Adrenal gland (tissue), 12 donors: ENCODE measurements around the gene SESN1. TPM values are rescaled to one million over a fixed set of nuclear protein-coding genes. Genes with fewer than 3 reads are reported as not detected.

Source experiments
- DNase-seq, 7 donors: peaks; one replicate each; pipeline ENCODE4 v3.0.0-alpha.2; 2019 to 2020
- H3K27ac ChIP-seq, 5 donors: fragments of 200-600 bp; sonication (generic) in 4 of 5; 1 replicate in 3 of 5; 2 replicates in 2 of 5; pipeline versions ENCODE4 v1.5.1 to v1.8.0; 2016 to 2020; ENCODE audit warnings: mild to moderate bottlenecking in 1 of 5
- H3K27me3 ChIP-seq: fragments of 200-600 bp; 2 replicates; pipeline ENCODE4 v1.8.0; 2021
- H3K36me3 ChIP-seq, 2 donors: fragments of 200-600 bp; replicated peaks in 1 of 2; 1 replicate in 1 of 2; 2 replicates in 1 of 2; pipeline versions ENCODE4 v1.5.1 to v1.8.0; 2018 to 2022
- H3K4me1 ChIP-seq, 2 donors: fragments of 200-600 bp; replicated peaks in 1 of 2; 1 replicate in 1 of 2; 2 replicates in 1 of 2; pipeline versions ENCODE4 v1.5.1 to v1.8.0; 2018 to 2021
- H3K4me3 ChIP-seq, 4 donors: fragments of 200-600 bp; sonication (generic) in 3 of 4; one replicate each; pipeline ENCODE4 v1.5.1; 2016 to 2018
- H3K9me3 ChIP-seq, 3 donors: fragments of 200-600 bp; sonication (generic) in 1 of 3; replicated peaks in 1 of 3; 1 replicate in 2 of 3; 2 replicates in 1 of 3; pipeline versions ENCODE4 v1.5.1 to v1.8.0; 2016 to 2021
- CTCF ChIP-seq, 6 experiments: fragments of 450-650 bp in 4 of 6; fragments of 200-600 bp in 2 of 6; sonication (generic) in 1 of 6; IDR thresholded peaks; 1 replicate in 5 of 6; 2 replicates in 1 of 6; pipeline versions ENCODE4 v1.5.1 to v1.8.0; 2016 to 2021; ENCODE audit warnings: antibody characterized with exemption in 6 of 6, mild to moderate bottlenecking in 2 of 6, moderate library complexity in 1 of 6
- POLR2A ChIP-seq, 2 donors: fragments of 450-650 bp; IDR thresholded peaks; one replicate each; pipeline ENCODE4 v1.6.1; 2017; ENCODE audit warnings: antibody characterized with exemption in 2 of 2, mild to moderate bottlenecking in 2 of 2, moderate library complexity in 1 of 2
- WGBS, 4 donors: extraction: QIAGEN DNeasy Blood & Tissue Kit in 2 of 4; methylation state at CpG; one replicate each; pipeline versions ENCODE4 v1.1.5 to v1.1.7; 2013 to 2017; 5-methylcytosine and 5-hydroxymethylcytosine counted together
- intact Hi-C, 2 donors: fragments of 100-400 bp; cut with DNase I; formaldehyde crosslinking; loops; one replicate each; pipeline versions ENCODE4 v1.14.1 to v1.15.0; 2022 to 2023
- polyA plus RNA-seq, 3 donors: library from polyadenylated mRNA; stranded (reverse); fragments of 200-250 nt in 2 of 3; fragments of 350-450 nt in 1 of 3; fragmentation: Illumina TruSeq in 1 of 3; extraction: RNeasy Lipid Tissue Mini Kit (QIAGEN cat#74804) in 1 of 3; gene quantifications; one replicate each; pipeline ENCODE4 v1.2.3, GENCODE V29; 2013 to 2014
- total RNA-seq, 9 donors: library from RNA; depleted of rRNA in 4 of 9; stranded (reverse); fragments of >200 nt in 4 of 9; fragments of 120-200 nt in 1 of 9; fragmentation: NEBNext Ultra II Directional in 1 of 9; extraction: Animal tissue kit (Norgen Biotek cat#: 25700) in 1 of 9; gene quantifications; one replicate each; pipeline versions ENCODE4 v1.1.0 to v1.2.4, GENCODE V29; 2013 to 2023
- donor health status: healthy with polysubstance abuse.
- donor health status: Bipolar disorder and iron deficiency.
- donor health status: DM: yes; HTN: yes; CAD: no.
- donor health status: DM: no; HTN: no; CAD: no.
- donor health status: DM: no; HTN: no; CAD: no.
- donor health status: DM: yes; HTN: yes; CAD: no.

The SESN1 gene
- total and polyA plus RNA-seq, 12 donors = 14.2 to 72.7 (median 42.5) TPM

DNA sequence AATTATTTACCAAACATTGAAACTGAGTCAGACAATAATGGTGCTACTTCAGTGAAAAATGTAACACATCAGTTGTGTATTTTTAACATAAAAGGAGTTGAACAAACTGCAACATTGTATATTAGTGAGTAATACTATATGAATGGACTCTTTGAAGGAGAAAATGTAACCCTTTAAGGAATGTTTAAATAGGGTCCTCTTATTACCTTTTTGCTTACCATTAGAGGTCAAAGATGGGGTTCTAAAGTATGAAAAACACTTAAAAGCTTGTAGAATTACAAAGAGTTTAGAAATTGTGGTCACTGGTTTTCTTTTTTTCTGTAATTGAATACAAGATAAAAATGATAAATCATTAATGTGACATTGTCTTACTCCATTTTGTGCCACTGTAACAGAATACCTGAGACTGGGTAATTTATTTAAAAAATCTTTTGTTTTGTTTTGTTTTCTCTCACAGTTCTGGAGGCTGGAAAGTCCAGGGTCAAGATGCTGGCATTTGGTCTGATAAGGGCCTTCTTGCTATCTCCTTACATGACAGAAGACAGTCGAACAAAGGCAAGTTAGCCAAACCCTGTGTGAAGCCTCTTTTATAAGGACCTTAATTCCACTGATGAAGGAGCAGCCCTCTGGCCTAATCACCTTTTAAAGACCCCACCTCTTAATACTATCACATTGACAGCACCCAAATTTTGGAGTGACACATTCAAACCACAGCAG, 43.2 kb downstream of the SESN1 start:
- 38 to 55% (median 47%) methylated on average over 1 of the region's 1 CpG for WGBS, 4 donors
- H3K36me3 ChIP-seq = no peaks in the 10 kb centered on the region
- H3K27ac ChIP-seq = no peak overlapping the region
- no peak for DNase-seq
- H3K4me3 ChIP-seq = no peak overlapping the region
- H3K9me3 ChIP-seq = no peaks in the 10 kb centered on the region
- TF ChIP-seq POLR2A (IDR thresholded peaks at IDR 0.05) = no peak
- TF ChIP-seq CTCF (IDR thresholded peaks at IDR 0.05) = no peak
- H3K4me1 ChIP-seq = peaks cover 0 to 36% of the 10 kb centered on the region in 2 donors
- H3K27me3 ChIP-seq = no peaks in the 10 kb centered on the region
- intact Hi-C loops = no loop called here

GRCh38 chr6:109050447-109051102, 44.1 kb downstream of the SESN1 start:
- intact Hi-C loops = no loop called here
- H3K36me3 ChIP-seq = no peaks in the 10 kb centered on the region
- 71 to 95% (median 77%) methylated on average over 1 of the region's 1 CpG for WGBS, 4 donors
- no peak overlapping the region for H3K4me3 ChIP-seq
- no peaks in the 10 kb centered on the region for H3K9me3 ChIP-seq
- H3K27ac ChIP-seq = no peak overlapping the region
- TF ChIP-seq POLR2A (IDR thresholded peaks at IDR 0.05) (no peak), CTCF (IDR thresholded peaks at IDR 0.05) (no peak)
- no peaks in the 10 kb centered on the region for H3K27me3 ChIP-seq
- no peak for DNase-seq
- H3K4me1 ChIP-seq = peaks cover 0 to 31% of the 10 kb centered on the region in 2 donors

- H3K27ac ChIP-seq = no peak overlapping the region
- TF ChIP-seq CTCF (IDR thresholded peaks at IDR 0.05) = no peak
- TF ChIP-seq POLR2A (IDR thresholded peaks at IDR 0.05) = no peak
- H3K36me3 ChIP-seq = no peaks in the 10 kb centered on the region
- no peak overlapping the region for H3K4me3 ChIP-seq
- WGBS, 4 donors = 90 to 95% (median 93%) methylated on average over 2 of the region's 2 CpGs
- DNase-seq = no peak
- no peaks in the 10 kb centered on the region for H3K9me3 ChIP-seq
- intact Hi-C loops = no loop called here
- H3K4me1 ChIP-seq = peaks cover 0 to 28% of the 10 kb centered on the region in 2 donors
- no peaks in the 10 kb centered on the region for H3K27me3 ChIP-seq
These were observed 44.6 kb downstream of the SESN1 start for GRCh38 chr6:109050012-109050411.

- no peak for TF ChIP-seq CTCF (IDR thresholded peaks at IDR 0.05)
- TF ChIP-seq POLR2A (IDR thresholded peaks at IDR 0.05) = no peak
- WGBS, 4 donors = 95 to 97% (median 96%) methylated on average over 3 of the region's 3 CpGs
- H3K4me1 ChIP-seq = peaks cover 0 to 28% of the 10 kb centered on the region in 2 donors
These were observed 45.8 kb downstream of the SESN1 start for GRCh38 chr6:109048670-109049415.

More at GRCh38 chr6:109048670-109049415, 45.8 kb downstream of the SESN1 start:
- no peak for DNase-seq
- H3K4me3 ChIP-seq = no peak overlapping the region
- H3K27me3 ChIP-seq = no peaks in the 10 kb centered on the region
- H3K27ac ChIP-seq = no peak overlapping the region
- intact Hi-C loops = no loop called here
- H3K9me3 ChIP-seq = no peaks in the 10 kb centered on the region
- no peaks in the 10 kb centered on the region for H3K36me3 ChIP-seq
